H1 (cell line): Measurements from ENCODE around the gene MYO5A. TPM values are rescaled to one million over a fixed set of nuclear protein-coding genes. Genes with fewer than 3 reads are reported as not detected.
"Not testable (repeated sequence)": the region's sequence is repeated elsewhere in the genome, so short reads cannot be mapped to it uniquely, and the experiment has no call there.

Experiments used
- CTCF ChIA-PET: fragments of 300-600 bp; sonication (Branson Sonifier 250); formaldehyde crosslinking; loops from one replicate; lab custom pipeline; 2021; ENCODE audit not compliant: partially characterized antibody; lab: Charles Lee
- POLR2A ChIA-PET: fragments of 300-600 bp; sonication (Branson Sonifier 250); formaldehyde crosslinking; loops from one replicate; lab custom pipeline; 2021; ENCODE audit warnings: inconsistent platforms; ENCODE audit not compliant: partially characterized antibody; lab: Charles Lee
- DNase-seq, 2 experiments: peaks; one replicate each; pipeline versions ENCODE4 v3.0.0 to v3.0.0-alpha.2; 2010 to 2022; ENCODE audit warnings: low spot score in 2 of 2, low read depth in 1 of 2, mixed read lengths in 1 of 2
- FAIRE-seq: peaks from 2 replicates; lab custom pipeline; 2011; peaks lifted over from hg19 to GRCh38; lab: Jason Lieb, UNC
- H2AFZ ChIP-seq: 2 replicates; pipeline ENCODE4 v1.8.1; 2012; ENCODE audit warnings: low read length, inconsistent platforms
- H2AK5ac ChIP-seq: 2 replicates; pipeline ENCODE4 v1.6.1; 2013; ENCODE audit warnings: low read depth, low read length
- H2BK120ac ChIP-seq: replicated peaks from 2 replicates; pipeline ENCODE3; 2013; ENCODE audit warnings: low read depth, low read length, inconsistent platforms
- H2BK12ac ChIP-seq: 2 replicates; pipeline ENCODE4 v1.6.1; 2013; ENCODE audit warnings: low read depth, low read length
- H2BK15ac ChIP-seq: 2 replicates; pipeline ENCODE4 v1.6.1; 2013; ENCODE audit warnings: low read length
- H2BK20ac ChIP-seq: 2 replicates; pipeline ENCODE4 v1.6.1; 2013; ENCODE audit warnings: low read length
- H2BK5ac ChIP-seq: 2 replicates; pipeline ENCODE4 v1.6.1; 2013; ENCODE audit warnings: low read depth, low read length
- H3K14ac ChIP-seq: 2 replicates; pipeline ENCODE4 v1.6.1; 2013; ENCODE audit warnings: inconsistent platforms; ENCODE audit not compliant: insufficient read length
- H3K18ac ChIP-seq: 2 replicates; pipeline ENCODE4 v1.6.1; 2013; ENCODE audit warnings: low read length; ENCODE audit errors: extremely low read depth
- H3K23ac ChIP-seq: 2 replicates; pipeline ENCODE4 v1.6.1; 2013; ENCODE audit warnings: inconsistent platforms; ENCODE audit not compliant: insufficient read length
- H3K23me2 ChIP-seq: 2 replicates; pipeline ENCODE4 v1.6.1; 2013; ENCODE audit warnings: low read depth, low read length
- H3K27ac ChIP-seq: 2 replicates; pipeline ENCODE4 v1.6.1; 2011; ENCODE audit warnings: low read depth, low read length, inconsistent platforms
- H3K27me3 ChIP-seq, 4 experiments: replicated peaks in 1 of 4; 1 replicate in 1 of 4; 2 replicates in 3 of 4; pipeline versions ENCODE4 v1.6.1 to v1.8.1; 2011 to 2013; ENCODE audit warnings: low read length in 3 of 4, mild to moderate bottlenecking in 3 of 4, inconsistent platforms in 2 of 4, mixed read lengths in 2 of 4, moderate library complexity in 1 of 4; ENCODE audit not compliant: control insufficient read depth in 3 of 4, insufficient read depth in 3 of 4; ENCODE audit errors: extremely low read depth in 1 of 4
- H3K36me3 ChIP-seq, 4 experiments: 2 replicates each; pipeline versions ENCODE4 v1.6.1 to v1.8.1; 2011 to 2013; ENCODE audit warnings: mild to moderate bottlenecking in 4 of 4, low read length in 3 of 4, moderate library complexity in 2 of 4, control low read depth in 1 of 4, inconsistent platforms in 1 of 4; ENCODE audit not compliant: insufficient read depth in 4 of 4, control insufficient read depth in 2 of 4
- H3K4ac ChIP-seq: replicated peaks from 2 replicates; pipeline ENCODE3; 2013; ENCODE audit warnings: low read length, low read depth, mixed read lengths, inconsistent platforms; ENCODE audit not compliant: insufficient read length
- H3K4me1 ChIP-seq, 4 experiments: replicated peaks in 1 of 4; 1 replicate in 1 of 4; 2 replicates in 3 of 4; pipeline versions ENCODE4 v1.6.1 to v1.8.1; 2011 to 2013; ENCODE audit warnings: low read length in 3 of 4, inconsistent platforms in 2 of 4, mixed read lengths in 1 of 4; ENCODE audit not compliant: insufficient read depth in 4 of 4, control insufficient read depth in 3 of 4
- H3K4me2 ChIP-seq, 2 experiments: 2 replicates each; pipeline versions ENCODE4 v1.6.1 to v1.8.1; 2011 to 2013; ENCODE audit warnings: low read depth in 2 of 2, low read length in 2 of 2, control low read depth in 1 of 2, inconsistent platforms in 1 of 2, mild to moderate bottlenecking in 1 of 2; ENCODE audit not compliant: insufficient read depth in 1 of 2
- H3K4me3 ChIP-seq, 4 experiments: fragments of 200-600, 300-600 bp in 1 of 4; sonication (generic), shearing (Covaris generic), sonication (Bioruptor Twin) in 1 of 4; 2 replicates each; pipeline versions ENCODE4 v1.5.1 to v1.8.1; 2011 to 2016; ENCODE audit warnings: low read length in 4 of 4, low read depth in 3 of 4, control low read depth in 2 of 4, inconsistent platforms in 2 of 4, mild to moderate bottlenecking in 2 of 4, mixed read lengths in 1 of 4, moderate library complexity in 1 of 4; ENCODE audit not compliant: insufficient read depth in 2 of 4; ENCODE audit errors: extremely low read depth in 1 of 4
- H3K56ac ChIP-seq: replicated peaks from 2 replicates; pipeline ENCODE3; 2013; ENCODE audit warnings: low read depth, mild to moderate bottlenecking, mixed read lengths, low read length, inconsistent platforms; ENCODE audit not compliant: insufficient read length
- H3K79me1 ChIP-seq: 2 replicates; pipeline ENCODE4 v1.6.1; 2013; ENCODE audit warnings: low read depth, low read length, control low read depth
- H3K79me2 ChIP-seq, 2 experiments: 2 replicates each; pipeline versions ENCODE4 v1.6.1 to v1.8.1; 2012 to 2013; ENCODE audit warnings: low read length in 2 of 2, mild to moderate bottlenecking in 2 of 2, inconsistent platforms in 1 of 2; ENCODE audit not compliant: insufficient read depth in 2 of 2, control insufficient read depth in 1 of 2
- H3K9ac ChIP-seq, 4 experiments: replicated peaks in 1 of 4; 1 replicate in 1 of 4; 2 replicates in 3 of 4; pipeline versions ENCODE4 v1.6.1 to v1.8.1; 2011 to 2013; ENCODE audit warnings: low read depth in 3 of 4, low read length in 3 of 4, control low read depth in 2 of 4, mild to moderate bottlenecking in 2 of 4, moderate library complexity in 2 of 4, inconsistent platforms in 1 of 4; ENCODE audit errors: extremely low read depth in 1 of 4
- H3K9me3 ChIP-seq, 2 experiments: 2 replicates each; pipeline versions ENCODE4 v1.6.1 to v1.8.1; 2012 to 2013; ENCODE audit warnings: mild to moderate bottlenecking in 2 of 2, moderate library complexity in 2 of 2, control low read depth in 1 of 2, inconsistent platforms in 1 of 2, low read depth in 1 of 2, low read length in 1 of 2, mixed read lengths in 1 of 2; ENCODE audit not compliant: insufficient read depth in 2 of 2
- H4K20me1 ChIP-seq, 2 experiments: replicated peaks in 1 of 2; 2 replicates each; pipeline versions ENCODE3 to v1.8.1; 2011 to 2013; ENCODE audit warnings: inconsistent platforms in 2 of 2, low read length in 2 of 2, mild to moderate bottlenecking in 1 of 2; ENCODE audit not compliant: insufficient read depth in 2 of 2, control insufficient read depth in 1 of 2
- H4K5ac ChIP-seq: 2 replicates; pipeline ENCODE4 v1.6.1; 2013; ENCODE audit warnings: low read length, low read depth, mixed read lengths, inconsistent platforms; ENCODE audit not compliant: insufficient read length
- H4K8ac ChIP-seq: 2 replicates; pipeline ENCODE4 v1.8.0; 2013; ENCODE audit warnings: mild to moderate bottlenecking, moderate library complexity, low read length, inconsistent platforms; ENCODE audit not compliant: insufficient read depth; ENCODE audit errors: extremely low read depth
- H4K91ac ChIP-seq: replicated peaks from 2 replicates; pipeline ENCODE3; 2013; ENCODE audit warnings: low read length, mixed read lengths, inconsistent platforms; ENCODE audit not compliant: insufficient read length
- WGBS, 2 experiments: shearing (Covaris generic) in 1 of 2; methylation state at CpG; one replicate each; pipeline versions ENCODE4 v1.1.6 to v1.1.7; 2013 to 2015; ENCODE audit warnings: low lambda C conversion rate in 2 of 2, mixed read lengths in 2 of 2, inconsistent platforms in 1 of 2, low coverage in 1 of 2, missing lambda C conversion rate in 1 of 2; ENCODE audit not compliant: insufficient replicate concordance in 2 of 2, insufficient coverage in 1 of 2, insufficient read length in 1 of 2; ENCODE audit errors: extremely low coverage in 1 of 2, missing lambda C conversion rate in 1 of 2; 5-methylcytosine and 5-hydroxymethylcytosine counted together
- polyA plus RNA-seq, 7 experiments: library from polyadenylated mRNA; depleted of rRNA in 3 of 7; stranded (reverse) in 5 of 7; unstranded in 2 of 7; fragments of >200 nt in 5 of 7; fragments of 200-250 nt in 2 of 7; gene quantifications; 1 replicate in 5 of 7; 2 replicates in 1 of 7; 4 replicates in 1 of 7; pipeline versions ENCODE4 v1.2.1 to v1.2.3, GENCODE V29; 2011 to 2013; ENCODE audit warnings: missing spikeins in 2 of 7, mixed read lengths in 2 of 7
- total RNA-seq: library from RNA; stranded (reverse); fragmentation: NEBNext Ultra II Directional; extraction: Animal tissue kit (Norgen Biotek cat#: 25700); gene quantifications from 2 replicates; pipeline ENCODE4 v1.2.1, GENCODE V29; 2021

The MYO5A gene
- total and polyA plus RNA-seq, 2 of the 8 experiments (the other 6 are each of a cell fraction or from before 2014, with no cell fraction given), result 11.4 to 24.7 TPM

GRCh38 chr15:52459701-52460100 is 69.0 kb downstream of the MYO5A start:
- CTCF ChIA-PET, result not testable (repeated sequence)

GRCh38 chr15:52459265-52459664 is 69.4 kb downstream of the MYO5A start:
- H3K36me3 ChIP-seq, result peaks cover 0 to 11% (median 0%) of the 10 kb centered on the region in 4 experiments; a peak in 2 of 8 replicates
- FAIRE-seq, H4K20me1 ChIP-seq, H3K4me1 ChIP-seq, H4K8ac ChIP-seq, H4K91ac ChIP-seq, H3K23me2 ChIP-seq, H3K56ac ChIP-seq, H3K14ac ChIP-seq, H2BK20ac ChIP-seq, H3K4me2 ChIP-seq, H3K79me2 ChIP-seq, H2AFZ ChIP-seq, H2BK120ac ChIP-seq, H2BK12ac ChIP-seq, H3K27ac ChIP-seq, H2BK5ac ChIP-seq, H3K18ac ChIP-seq, H3K9ac ChIP-seq, H3K79me1 ChIP-seq, DNase-seq, H2AK5ac ChIP-seq, H2BK15ac ChIP-seq, H3K4me3 ChIP-seq, H3K4ac ChIP-seq, H3K23ac ChIP-seq, H4K5ac ChIP-seq, H3K27me3 ChIP-seq: not testable (repeated sequence)
- peaks cover 0 to 11% of the 10 kb centered on the region in 2 experiments; a peak in 1 of 4 replicates for H3K9me3 ChIP-seq
- ChIA-PET POLR2A (interaction anchor here (1.3 kb wide), 1 partner anchor 8 kb away, joined by 3 read pairs; no protein-coding TSS in a partner anchor), CTCF (interaction anchor here (0.6 kb wide), 1 partner anchor 397 kb away, joined by 3 read pairs; no protein-coding TSS in a partner anchor)
- 85% methylated on average over 8 of the region's 9 CpGs; no CpG with 5 or more reads in 1 of the 2 experiments for WGBS, 2 experiments

More at GRCh38 chr15:52459701-52460100, 69.0 kb downstream of the MYO5A start:
- H3K79me1 ChIP-seq, H3K27ac ChIP-seq, H3K4me1 ChIP-seq, H4K20me1 ChIP-seq, H3K23me2 ChIP-seq, H3K4me2 ChIP-seq, FAIRE-seq, H2BK20ac ChIP-seq, H2BK15ac ChIP-seq, H2AK5ac ChIP-seq, H3K27me3 ChIP-seq, H2AFZ ChIP-seq, H3K14ac ChIP-seq, H3K4ac ChIP-seq, H2BK5ac ChIP-seq, H3K56ac ChIP-seq, H3K23ac ChIP-seq, H4K91ac ChIP-seq, H4K5ac ChIP-seq, H2BK120ac ChIP-seq, POLR2A ChIA-PET, DNase-seq, H2BK12ac ChIP-seq, H3K79me2 ChIP-seq, H3K9ac ChIP-seq, H4K8ac ChIP-seq, H3K4me3 ChIP-seq, H3K18ac ChIP-seq: not testable (repeated sequence)
- H3K9me3 ChIP-seq, result peaks cover 0 to 11% of the 10 kb centered on the region in 2 experiments; a peak in 1 of 4 replicates
- H3K36me3 ChIP-seq, result peaks cover 0 to 11% (median 0%) of the 10 kb centered on the region in 4 experiments; a peak in 2 of 8 replicates
- WGBS, 2 experiments, result 95% methylated on average over 7 of the region's 31 CpGs; no CpG with 5 or more reads in 1 of the 2 experiments
